GM04504 (cell line): Measurements from ENCODE around the gene CCN6.

Experiments
- DNase-seq: peaks from one replicate; pipeline ENCODE4 v3.0.0-alpha.2; 2012; ENCODE audit warnings: low read depth

The CCN6 gene

DNA sequence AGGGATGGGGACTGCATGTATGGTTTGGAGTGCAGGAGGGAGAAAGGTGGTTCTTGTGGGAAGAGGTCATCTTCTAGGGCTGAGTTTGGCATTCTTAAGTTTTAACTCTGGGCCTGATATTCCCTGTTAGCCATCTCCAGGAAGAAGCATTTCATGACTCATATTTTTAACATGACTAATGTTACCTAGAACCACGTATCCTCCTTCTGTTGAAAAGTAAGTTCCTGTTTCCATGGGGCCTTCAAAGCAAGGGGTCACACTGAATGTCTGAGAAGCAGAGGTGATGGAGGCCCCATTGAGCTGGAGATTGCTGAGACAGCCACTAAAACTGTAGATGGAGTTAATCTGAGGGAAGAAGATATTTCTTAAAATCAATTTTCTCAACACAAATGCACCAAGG, 63.6 kb downstream of the CCN6 start:
- no peak for DNase-seq

GRCh38 chr6:112118034-112118433, 64.1 kb downstream of the CCN6 start:
- DNase-seq: no peak
